Thyroid gland (tissue), 4 donors: ENCODE data around the gene FLT1.

ENCODE experiments used
- POLR2A ChIP-seq, 2 donors: fragments of 450-650 bp; IDR thresholded peaks; one replicate each; pipeline ENCODE4 v1.6.1; 2017; ENCODE audit warnings: antibody characterized with exemption in 2 of 2, mild to moderate bottlenecking in 2 of 2, moderate library complexity in 1 of 2
- TF ChIP-seq, protein P1 (sequence below), 6 experiments: fragments of 200-600 bp in 3 of 6; fragments of 450-650 bp in 3 of 6; sonication (generic) in 3 of 6; IDR thresholded peaks; one replicate each; pipeline ENCODE4 v1.5.1; 2016 to 2019; ENCODE audit warnings: antibody characterized with exemption in 6 of 6, mild to moderate bottlenecking in 2 of 6, inconsistent platforms in 1 of 6, moderate library complexity in 1 of 6

DNA sequence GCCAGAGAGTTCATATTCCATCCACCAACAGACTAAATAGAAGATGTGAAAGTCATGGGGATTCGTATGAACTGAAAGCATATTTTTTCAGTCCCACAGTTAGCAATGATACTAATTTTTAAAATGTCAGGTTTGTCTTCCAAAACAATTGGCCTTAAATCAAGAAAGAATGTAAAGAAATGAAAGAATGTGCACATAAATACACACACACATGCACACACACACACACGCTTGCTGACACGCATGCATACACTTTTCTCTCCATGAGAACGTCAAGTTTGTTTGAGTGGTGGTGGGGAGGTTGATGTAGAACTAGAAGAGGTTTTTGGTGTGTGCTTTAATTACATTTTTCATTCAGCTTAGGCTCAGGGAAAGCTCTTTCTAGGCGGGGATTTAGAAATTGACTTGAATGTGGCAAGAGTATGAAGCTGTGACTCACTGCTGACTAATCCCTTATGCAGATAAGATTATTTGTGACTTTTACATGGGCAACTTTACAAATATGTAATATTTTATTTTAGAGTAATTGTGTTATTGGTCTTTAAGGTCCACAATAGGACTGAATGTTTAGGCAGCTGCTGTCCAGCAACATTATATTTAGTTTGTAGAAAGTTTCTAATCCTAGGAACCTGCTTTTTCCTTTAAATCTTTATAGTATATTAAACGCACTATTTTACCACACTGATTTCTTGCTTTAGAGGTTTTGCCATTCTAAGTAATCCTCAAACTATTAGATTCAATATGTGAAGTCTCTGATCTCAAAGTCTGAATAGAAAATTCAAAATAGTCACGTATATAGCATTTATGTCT is 18.8 kb downstream of the FLT1 start:
- no peak for TF ChIP-seq POLR2A (IDR thresholded peaks at IDR 0.05)
- TF ChIP-seq, protein P1, sequence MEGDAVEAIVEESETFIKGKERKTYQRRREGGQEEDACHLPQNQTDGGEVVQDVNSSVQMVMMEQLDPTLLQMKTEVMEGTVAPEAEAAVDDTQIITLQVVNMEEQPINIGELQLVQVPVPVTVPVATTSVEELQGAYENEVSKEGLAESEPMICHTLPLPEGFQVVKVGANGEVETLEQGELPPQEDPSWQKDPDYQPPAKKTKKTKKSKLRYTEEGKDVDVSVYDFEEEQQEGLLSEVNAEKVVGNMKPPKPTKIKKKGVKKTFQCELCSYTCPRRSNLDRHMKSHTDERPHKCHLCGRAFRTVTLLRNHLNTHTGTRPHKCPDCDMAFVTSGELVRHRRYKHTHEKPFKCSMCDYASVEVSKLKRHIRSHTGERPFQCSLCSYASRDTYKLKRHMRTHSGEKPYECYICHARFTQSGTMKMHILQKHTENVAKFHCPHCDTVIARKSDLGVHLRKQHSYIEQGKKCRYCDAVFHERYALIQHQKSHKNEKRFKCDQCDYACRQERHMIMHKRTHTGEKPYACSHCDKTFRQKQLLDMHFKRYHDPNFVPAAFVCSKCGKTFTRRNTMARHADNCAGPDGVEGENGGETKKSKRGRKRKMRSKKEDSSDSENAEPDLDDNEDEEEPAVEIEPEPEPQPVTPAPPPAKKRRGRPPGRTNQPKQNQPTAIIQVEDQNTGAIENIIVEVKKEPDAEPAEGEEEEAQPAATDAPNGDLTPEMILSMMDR (IDR thresholded peaks at IDR 0.05), result no peak
